ENCODE results near the gene PDXK.

DNA sequence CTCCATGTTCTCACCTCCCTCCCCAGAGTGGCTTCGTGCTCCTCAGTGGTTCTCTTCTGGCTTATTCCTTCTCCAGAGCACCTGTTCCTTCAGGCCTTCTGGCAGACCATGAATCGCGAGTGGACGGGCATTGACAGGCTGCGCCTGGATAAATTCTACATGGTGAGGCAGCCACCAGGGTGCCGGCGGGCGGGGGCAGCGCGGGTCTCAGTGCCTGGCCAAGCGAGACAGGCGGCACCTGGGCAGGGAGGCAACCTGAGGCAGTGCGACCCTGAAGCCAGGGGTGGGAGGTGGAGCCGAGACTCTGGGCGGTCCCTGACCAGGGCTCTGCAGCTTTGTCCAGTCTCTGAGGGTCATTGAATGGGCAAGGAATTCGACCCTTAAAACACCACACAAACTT is 74.3 kb downstream of the PDXK start:
- TF ChIP-seq, protein P1, sequence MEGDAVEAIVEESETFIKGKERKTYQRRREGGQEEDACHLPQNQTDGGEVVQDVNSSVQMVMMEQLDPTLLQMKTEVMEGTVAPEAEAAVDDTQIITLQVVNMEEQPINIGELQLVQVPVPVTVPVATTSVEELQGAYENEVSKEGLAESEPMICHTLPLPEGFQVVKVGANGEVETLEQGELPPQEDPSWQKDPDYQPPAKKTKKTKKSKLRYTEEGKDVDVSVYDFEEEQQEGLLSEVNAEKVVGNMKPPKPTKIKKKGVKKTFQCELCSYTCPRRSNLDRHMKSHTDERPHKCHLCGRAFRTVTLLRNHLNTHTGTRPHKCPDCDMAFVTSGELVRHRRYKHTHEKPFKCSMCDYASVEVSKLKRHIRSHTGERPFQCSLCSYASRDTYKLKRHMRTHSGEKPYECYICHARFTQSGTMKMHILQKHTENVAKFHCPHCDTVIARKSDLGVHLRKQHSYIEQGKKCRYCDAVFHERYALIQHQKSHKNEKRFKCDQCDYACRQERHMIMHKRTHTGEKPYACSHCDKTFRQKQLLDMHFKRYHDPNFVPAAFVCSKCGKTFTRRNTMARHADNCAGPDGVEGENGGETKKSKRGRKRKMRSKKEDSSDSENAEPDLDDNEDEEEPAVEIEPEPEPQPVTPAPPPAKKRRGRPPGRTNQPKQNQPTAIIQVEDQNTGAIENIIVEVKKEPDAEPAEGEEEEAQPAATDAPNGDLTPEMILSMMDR (IDR thresholded peaks at IDR 0.05) = no peak
- no peak for TF ChIP-seq POLR2A (IDR thresholded peaks at IDR 0.05)
